ENCODE data around the gene PCDH9. TPM values are rescaled to one million over a fixed set of nuclear protein-coding genes. Genes with fewer than 3 reads are reported as not detected.

PCDH9 gene
- polyA plus RNA-seq, 1 of the 3 experiments (the other 2 are of a cell fraction), result 1.3 TPM

- Histone ChIP-seq H3K27me3 (ENCODE audit: insufficient read depth) (no peaks in the 10 kb centered on the region), H3K79me2 (ENCODE audit: insufficient read depth) (no peaks in the 10 kb centered on the region), H3K9me3 (no peaks in the 10 kb centered on the region), H3K36me3 (replicated peaks in 1 of 2; ENCODE audit: control insufficient read depth in 1 of 2, insufficient read depth in 2 of 2, low read length in 1 of 2) (no peaks in the 10 kb centered on the region), H3K9ac (no peak overlapping the region), H3F3A (replicated peaks; ENCODE audit: insufficient read depth) (no peaks in the 10 kb centered on the region), H3K9me2 (no peaks in the 10 kb centered on the region), H3K4me3 (ENCODE audit: low read depth in 2 of 2, low read length in 1 of 2) (no peak overlapping the region), H3K4me2 (no peak overlapping the region), H3K27ac (ENCODE audit: low read depth in 2 of 2, low read length in 1 of 2) (no peak overlapping the region), H4K20me1 (ENCODE audit: insufficient read depth) (no peaks in the 10 kb centered on the region), H2AFZ (ENCODE audit: low read depth) (no peak overlapping the region), H3K4me1 (ENCODE audit: control insufficient read depth in 1 of 2, insufficient read depth in 2 of 2, low read depth in 1 of 2, low read length in 1 of 2) (no peaks in the 10 kb centered on the region)
- DNase-seq, result no peak
- ChIA-PET CTCF (no interaction called here), POLR2A (no interaction called here)
- WGBS (ENCODE audit: low lambda C conversion rate), result 78% methylated on average over 1 of the region's 1 CpG
- TF ChIP-seq SIN3A (IDR thresholded peaks at IDR 0.05; ENCODE audit: borderline replicate concordance, low read depth, low read length) (no peak), SMC3 (IDR thresholded peaks at IDR 0.05; ENCODE audit: low read depth, low read length) (no peak), TCF12 (IDR thresholded peaks at IDR 0.05) (no peak), MEF2A (IDR thresholded peaks at IDR 0.05; ENCODE audit: borderline replicate concordance, low read depth) (no peak), ELF1 (IDR thresholded peaks at IDR 0.05) (no peak)
Measured at GRCh38 chr13:66855131-66855530, 375.0 kb downstream of the PCDH9 start.

- H2AFZ ChIP-seq (ENCODE audit: low read depth), result 0 out of 2 replicates have a peak overlapping the region, but pooled peaks have one; percentile 16
- CTCF ChIA-PET, result no interaction called here
- H3K9ac ChIP-seq, result no peak overlapping the region
- H3K79me2 ChIP-seq (ENCODE audit: insufficient read depth), result no peaks in the 10 kb centered on the region
- H3F3A ChIP-seq (replicated peaks; ENCODE audit: insufficient read depth), result no peaks in the 10 kb centered on the region
- H3K4me1 ChIP-seq (ENCODE audit: control insufficient read depth in 1 of 2, insufficient read depth in 2 of 2, low read depth in 1 of 2, low read length in 1 of 2), result no peaks in the 10 kb centered on the region
- no peaks in the 10 kb centered on the region for H3K9me3 ChIP-seq
- no peak overlapping the region for H3K4me3 ChIP-seq (ENCODE audit: low read depth in 2 of 2, low read length in 1 of 2)
- H3K9me2 ChIP-seq, result no peaks in the 10 kb centered on the region
- TF ChIP-seq ELF1 (IDR thresholded peaks at IDR 0.05) (no peak), RCOR1 (IDR thresholded peaks at IDR 0.05; ENCODE audit: low read length) (no peak), GATA2 (CRISPR knock-in tag; IDR thresholded peaks at IDR 0.05) (no peak), NRF1 (IDR thresholded peaks at IDR 0.05; ENCODE audit: low read depth, low read length) (no peak), RFX5 (IDR thresholded peaks at IDR 0.05; ENCODE audit: low read length) (no peak)
- H3K4me2 ChIP-seq, result no peak overlapping the region
- H3K27ac ChIP-seq (ENCODE audit: low read depth in 2 of 2, low read length in 1 of 2), result no peak overlapping the region
- DNase-seq, result no peak
- POLR2A ChIA-PET, result no interaction called here
- H3K27me3 ChIP-seq (ENCODE audit: insufficient read depth), result no peaks in the 10 kb centered on the region
- no peaks in the 10 kb centered on the region for H3K36me3 ChIP-seq (replicated peaks in 1 of 2; ENCODE audit: control insufficient read depth in 1 of 2, insufficient read depth in 2 of 2, low read length in 1 of 2)
- no peaks in the 10 kb centered on the region for H4K20me1 ChIP-seq (ENCODE audit: insufficient read depth)
Measured at GRCh38 chr13:66853564-66853963, 376.6 kb downstream of the PCDH9 start.

- CTCF ChIA-PET, result no interaction called here
- no peak for DNase-seq
- no peaks in the 10 kb centered on the region for H4K20me1 ChIP-seq (ENCODE audit: insufficient read depth)
- POLR2A ChIA-PET, result no interaction called here
- no peaks in the 10 kb centered on the region for H3K27me3 ChIP-seq (ENCODE audit: insufficient read depth)
- H3K27ac ChIP-seq (ENCODE audit: low read depth in 2 of 2, low read length in 1 of 2), result no peak overlapping the region
- H3K4me2 ChIP-seq, result no peak overlapping the region
- H2AFZ ChIP-seq (ENCODE audit: low read depth), result no peak overlapping the region
- no peak overlapping the region for H3K9ac ChIP-seq
- H3F3A ChIP-seq (replicated peaks; ENCODE audit: insufficient read depth), result no peaks in the 10 kb centered on the region
- no peaks in the 10 kb centered on the region for H3K36me3 ChIP-seq (replicated peaks in 1 of 2; ENCODE audit: control insufficient read depth in 1 of 2, insufficient read depth in 2 of 2, low read length in 1 of 2)
- H3K4me3 ChIP-seq (ENCODE audit: low read depth in 2 of 2, low read length in 1 of 2), result no peak overlapping the region
- H3K79me2 ChIP-seq (ENCODE audit: insufficient read depth), result no peaks in the 10 kb centered on the region
- H3K9me3 ChIP-seq, result no peaks in the 10 kb centered on the region
- no peaks in the 10 kb centered on the region for H3K9me2 ChIP-seq
- no peaks in the 10 kb centered on the region for H3K4me1 ChIP-seq (ENCODE audit: control insufficient read depth in 1 of 2, insufficient read depth in 2 of 2, low read depth in 1 of 2, low read length in 1 of 2)
- WGBS (ENCODE audit: low lambda C conversion rate), result 82% methylated on average over 4 of the region's 4 CpGs
- TF ChIP-seq YY1 (IDR thresholded peaks at IDR 0.05; ENCODE audit: low read depth), result no peak
- no peak for TF ChIP-seq PBX3 (IDR thresholded peaks at IDR 0.05)
- no peak for TF ChIP-seq GATA2 (CRISPR knock-in tag; IDR thresholded peaks at IDR 0.05)
- no peak for TF ChIP-seq FOXM1 (IDR thresholded peaks at IDR 0.05; ENCODE audit: low read depth)
- TF ChIP-seq IRF3 (IDR thresholded peaks at IDR 0.05; ENCODE audit: low read depth, low read length), result no peak
- TF ChIP-seq ELF1 (IDR thresholded peaks at IDR 0.05), result no peak
- TF ChIP-seq GABPA (IDR thresholded peaks at IDR 0.05; ENCODE audit: low read depth), result no peak
- no peak for TF ChIP-seq USF1 (IDR thresholded peaks at IDR 0.05; ENCODE audit: borderline replicate concordance, low read depth)
- TF ChIP-seq FOXJ3 (CRISPR knock-in tag; IDR thresholded peaks at IDR 0.05), result no peak
- no peak for TF ChIP-seq SMC3 (IDR thresholded peaks at IDR 0.05; ENCODE audit: low read depth, low read length)
- no peak for TF ChIP-seq RFX5 (IDR thresholded peaks at IDR 0.05; ENCODE audit: low read length)
- no peak for TF ChIP-seq USF2 (IDR thresholded peaks at IDR 0.05; ENCODE audit: borderline replicate concordance, low read depth, low read length)
Measured at GRCh38 chr13:66849706-66850105, 380.4 kb downstream of the PCDH9 start.

All from SK-N-SH (cell line).